Activated T-helper 17 cell treated with anti-CD3 and anti-CD28 coated beads, Interleukin-2, amount 50 U/mL, for 72 hours (primary cell): ENCODE results near the gene GAK. TPM values are rescaled to one million over a fixed set of nuclear protein-coding genes. Genes with fewer than 3 reads are reported as not detected.
A peak's percentile ranks its signal among the peaks of the same experiment; 100 is the strongest.

ENCODE experiments used
- ATAC-seq: fragments of 150-1000 bp; cut with Tn5 transposase; replicated peaks from 2 replicates; pipeline ENCODE4 v1.10.0; 2021; ENCODE audit warnings: mild to moderate bottlenecking, moderate library complexity
- H3K27ac Mint-ChIP-seq: one replicate; pipeline ENCODE4 v1.8.0; 2022; ENCODE audit warnings: mixed read lengths
- H3K27me3 Mint-ChIP-seq: one replicate; pipeline ENCODE4 v1.8.0; 2022; ENCODE audit warnings: mixed read lengths
- H3K36me3 Mint-ChIP-seq: one replicate; pipeline ENCODE4 v1.8.0; 2022; ENCODE audit warnings: low read depth, mild to moderate bottlenecking, mixed read lengths
- H3K4me1 Mint-ChIP-seq: one replicate; pipeline ENCODE4 v1.8.0; 2022; ENCODE audit warnings: mixed read lengths
- H3K4me3 Mint-ChIP-seq: one replicate; pipeline ENCODE4 v1.8.0; 2022; ENCODE audit warnings: mild to moderate bottlenecking, mixed read lengths
- H3K9me3 Mint-ChIP-seq: one replicate; pipeline ENCODE4 v1.8.0; 2022; ENCODE audit warnings: mixed read lengths
- total RNA-seq, 2 donors: library from RNA; stranded (reverse); gene quantifications; one replicate each; pipeline ENCODE4 v1.2.3, GENCODE V29; 2022

GAK gene
- total RNA-seq, 2 donors from 2014 or later: 108 to 129 TPM

GRCh38 chr4:866068-866760, 65.9 kb downstream of the GAK start:
- no peaks in the 10 kb centered on the region for H3K4me1 Mint-ChIP-seq
- ATAC-seq: no peak
- no peaks in the 10 kb centered on the region for H3K9me3 Mint-ChIP-seq
- no peaks in the 10 kb centered on the region for H3K27me3 Mint-ChIP-seq
- peaks cover 68% of the 10 kb centered on the region for H3K36me3 Mint-ChIP-seq
- no peak overlapping the region for H3K4me3 Mint-ChIP-seq
- no peak overlapping the region for H3K27ac Mint-ChIP-seq

GRCh38 chr4:865572-865971, 66.5 kb downstream of the GAK start:
- Mint-ChIP-seq H3K27me3 (no peaks in the 10 kb centered on the region), H3K4me3 (no peak overlapping the region), H3K36me3 (peaks cover 71% of the 10 kb centered on the region), H3K27ac (no peak overlapping the region), H3K9me3 (no peaks in the 10 kb centered on the region), H3K4me1 (no peaks in the 10 kb centered on the region)
- no peak for ATAC-seq

GRCh38 chr4:865121-865465, 67.0 kb downstream of the GAK start:
- ATAC-seq: no peak
- Mint-ChIP-seq H3K4me1 (no peaks in the 10 kb centered on the region), H3K27ac (no peak overlapping the region), H3K27me3 (no peaks in the 10 kb centered on the region), H3K36me3 (peaks cover 71% of the 10 kb centered on the region), H3K4me3 (no peak overlapping the region), H3K9me3 (no peaks in the 10 kb centered on the region)

- H3K27ac Mint-ChIP-seq: no peak overlapping the region
- H3K27me3 Mint-ChIP-seq: no peaks in the 10 kb centered on the region
- H3K36me3 Mint-ChIP-seq: peaks cover 71% of the 10 kb centered on the region
- H3K9me3 Mint-ChIP-seq: no peaks in the 10 kb centered on the region
- no peak overlapping the region for H3K4me3 Mint-ChIP-seq
- ATAC-seq: no peak
- no peaks in the 10 kb centered on the region for H3K4me1 Mint-ChIP-seq
Observed at GRCh38 chr4:864456-865120, 67.5 kb downstream of the GAK start.

GRCh38 chr4:860561-860960, 71.6 kb downstream of the GAK start:
- Mint-ChIP-seq H3K27ac (no peak overlapping the region), H3K9me3 (peaks cover 5% of the 10 kb centered on the region), H3K27me3 (no peaks in the 10 kb centered on the region), H3K4me3 (no peak overlapping the region), H3K36me3 (peaks cover 93% of the 10 kb centered on the region), H3K4me1 (peaks cover 15% of the 10 kb centered on the region)
- no peak for ATAC-seq

- peaks cover 5% of the 10 kb centered on the region for H3K9me3 Mint-ChIP-seq
- H3K27me3 Mint-ChIP-seq: no peaks in the 10 kb centered on the region
- H3K4me3 Mint-ChIP-seq: no peak overlapping the region
- peaks cover 15% of the 10 kb centered on the region for H3K4me1 Mint-ChIP-seq
- H3K27ac Mint-ChIP-seq: no peak overlapping the region
- no peak for ATAC-seq
- peaks cover 96% of the 10 kb centered on the region for H3K36me3 Mint-ChIP-seq
Observed at GRCh38 chr4:859496-859895, 72.6 kb downstream of the GAK start.

- peaks cover 96% of the 10 kb centered on the region for H3K36me3 Mint-ChIP-seq
- no peak overlapping the region for H3K4me3 Mint-ChIP-seq
- peaks cover 15% of the 10 kb centered on the region for H3K4me1 Mint-ChIP-seq
- H3K27me3 Mint-ChIP-seq: no peaks in the 10 kb centered on the region
- peaks cover 5% of the 10 kb centered on the region for H3K9me3 Mint-ChIP-seq
- ATAC-seq: no peak
- H3K27ac Mint-ChIP-seq: no peak overlapping the region
Observed at GRCh38 chr4:858831-859451, 73.2 kb downstream of the GAK start.

GRCh38 chr4:858041-858481, 74.1 kb downstream of the GAK start:
- peaks cover 15% of the 10 kb centered on the region for H3K4me1 Mint-ChIP-seq
- peaks cover 94% of the 10 kb centered on the region for H3K36me3 Mint-ChIP-seq
- H3K4me3 Mint-ChIP-seq: no peak overlapping the region
- H3K27me3 Mint-ChIP-seq: no peaks in the 10 kb centered on the region
- peaks cover 5% of the 10 kb centered on the region for H3K9me3 Mint-ChIP-seq
- no peak overlapping the region for H3K27ac Mint-ChIP-seq
- no peak for ATAC-seq

- Mint-ChIP-seq H3K4me3 (no peak overlapping the region), H3K27me3 (no peaks in the 10 kb centered on the region), H3K36me3 (peaks cover 94% of the 10 kb centered on the region), H3K4me1 (peaks cover 15% of the 10 kb centered on the region), H3K9me3 (peaks cover 5% of the 10 kb centered on the region), H3K27ac (no peak overlapping the region)
- no peak for ATAC-seq
Observed at GRCh38 chr4:857461-857860, 74.7 kb downstream of the GAK start.

GRCh38 chr4:856225-856901, 75.8 kb downstream of the GAK start:
- Mint-ChIP-seq H3K36me3 (peaks cover 89% of the 10 kb centered on the region), H3K9me3 (peaks cover 5% of the 10 kb centered on the region), H3K4me3 (no peak overlapping the region), H3K27ac (peak overlapping the region; percentile 81), H3K4me1 (peaks cover 15% of the 10 kb centered on the region), H3K27me3 (no peaks in the 10 kb centered on the region)
- no peak for ATAC-seq

GRCh38 chr4:855880-856224, 76.3 kb downstream of the GAK start:
- H3K9me3 Mint-ChIP-seq: peaks cover 5% of the 10 kb centered on the region
- peaks cover 15% of the 10 kb centered on the region for H3K4me1 Mint-ChIP-seq
- ATAC-seq: no peak
- peaks cover 89% of the 10 kb centered on the region for H3K36me3 Mint-ChIP-seq
- peak overlapping the region; percentile 81 for H3K27ac Mint-ChIP-seq
- H3K4me3 Mint-ChIP-seq: no peak overlapping the region
- H3K27me3 Mint-ChIP-seq: no peaks in the 10 kb centered on the region

- H3K27me3 Mint-ChIP-seq: no peaks in the 10 kb centered on the region
- no peak for ATAC-seq
- H3K9me3 Mint-ChIP-seq: peaks cover 5% of the 10 kb centered on the region
- H3K4me1 Mint-ChIP-seq: peaks cover 15% of the 10 kb centered on the region
- no peak overlapping the region for H3K4me3 Mint-ChIP-seq
- no peak overlapping the region for H3K27ac Mint-ChIP-seq
- peaks cover 78% of the 10 kb centered on the region for H3K36me3 Mint-ChIP-seq
Observed at GRCh38 chr4:854356-854755, 77.8 kb downstream of the GAK start.

GRCh38 chr4:853416-853781, 78.7 kb downstream of the GAK start:
- H3K4me1 Mint-ChIP-seq: peaks cover 15% of the 10 kb centered on the region
- no peak overlapping the region for H3K4me3 Mint-ChIP-seq
- no peak overlapping the region for H3K27ac Mint-ChIP-seq
- H3K36me3 Mint-ChIP-seq: peaks cover 75% of the 10 kb centered on the region
- no peak for ATAC-seq
- H3K27me3 Mint-ChIP-seq: no peaks in the 10 kb centered on the region
- H3K9me3 Mint-ChIP-seq: peaks cover 5% of the 10 kb centered on the region

- Mint-ChIP-seq H3K4me1 (peaks cover 6% of the 10 kb centered on the region), H3K9me3 (peaks cover 5% of the 10 kb centered on the region), H3K4me3 (no peak overlapping the region), H3K27me3 (no peaks in the 10 kb centered on the region), H3K36me3 (peaks cover 60% of the 10 kb centered on the region), H3K27ac (no peak overlapping the region)
- ATAC-seq: no peak
Observed at GRCh38 chr4:851701-852430, 80.2 kb downstream of the GAK start.
